ENCODE data around the gene SLC25A21.

The SLC25A21 gene

GRCh38 chr14:36979863-36980262 is 192.5 kb downstream of the SLC25A21 start:
- DNase-seq, result no peak

GRCh38 chr14:36976571-36977023 is 195.8 kb downstream of the SLC25A21 start:
- peak; percentile 58 for DNase-seq

GRCh38 chr14:36975834-36976233 is 196.6 kb downstream of the SLC25A21 start:
- DNase-seq, result peak; percentile 15

DNA sequence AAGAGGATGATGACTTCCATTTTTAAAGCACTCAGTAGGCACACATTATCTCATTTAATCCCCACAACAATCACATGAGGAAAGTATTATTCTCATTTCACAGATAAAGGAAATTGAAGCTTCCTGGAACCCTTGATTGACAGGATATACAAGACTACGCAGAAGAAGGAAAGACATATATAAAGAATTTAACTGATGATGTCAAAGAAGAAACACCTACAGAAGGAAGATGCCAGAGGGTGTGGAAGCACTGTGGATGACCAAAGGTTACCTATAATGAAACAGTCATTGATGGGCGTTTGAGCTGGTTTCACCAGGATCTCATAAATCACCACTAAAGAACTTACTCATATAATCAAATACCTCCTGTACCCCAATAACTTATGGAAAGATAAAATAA is 197.4 kb downstream of the SLC25A21 start:
- no peak for DNase-seq

- peak; percentile 47 for DNase-seq
These were observed 198.5 kb downstream of the SLC25A21 start for GRCh38 chr14:36973806-36974442.

DNA sequence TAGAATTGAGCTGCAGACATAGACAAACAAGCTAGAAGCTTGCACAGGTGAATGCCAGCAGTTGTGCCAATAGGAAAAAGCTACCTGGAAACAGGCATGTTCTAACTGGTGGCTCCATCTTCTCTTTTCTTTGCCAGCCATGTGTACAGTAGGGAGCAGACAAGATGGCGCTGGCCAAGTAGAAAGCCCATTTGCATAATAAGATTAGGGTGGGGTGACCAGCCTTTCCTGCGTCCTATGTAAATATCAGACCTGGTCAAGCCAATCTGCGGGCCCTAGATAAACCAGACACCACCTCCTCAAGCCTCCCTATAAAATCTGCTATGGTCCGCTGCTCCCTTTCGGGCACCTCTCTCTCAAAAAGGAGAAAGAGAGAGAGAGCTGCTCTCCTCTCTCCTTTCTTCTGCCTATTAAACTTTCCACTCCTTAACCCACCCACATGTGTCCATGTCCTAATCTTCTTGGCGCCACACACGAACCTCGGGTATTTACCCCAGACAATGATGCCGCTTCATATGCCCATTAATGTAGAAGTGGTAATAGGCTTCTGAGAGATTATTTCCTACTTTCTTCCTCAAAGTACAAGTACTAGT is 201.0 kb downstream of the SLC25A21 start:
- DNase-seq, result no peak

DNA sequence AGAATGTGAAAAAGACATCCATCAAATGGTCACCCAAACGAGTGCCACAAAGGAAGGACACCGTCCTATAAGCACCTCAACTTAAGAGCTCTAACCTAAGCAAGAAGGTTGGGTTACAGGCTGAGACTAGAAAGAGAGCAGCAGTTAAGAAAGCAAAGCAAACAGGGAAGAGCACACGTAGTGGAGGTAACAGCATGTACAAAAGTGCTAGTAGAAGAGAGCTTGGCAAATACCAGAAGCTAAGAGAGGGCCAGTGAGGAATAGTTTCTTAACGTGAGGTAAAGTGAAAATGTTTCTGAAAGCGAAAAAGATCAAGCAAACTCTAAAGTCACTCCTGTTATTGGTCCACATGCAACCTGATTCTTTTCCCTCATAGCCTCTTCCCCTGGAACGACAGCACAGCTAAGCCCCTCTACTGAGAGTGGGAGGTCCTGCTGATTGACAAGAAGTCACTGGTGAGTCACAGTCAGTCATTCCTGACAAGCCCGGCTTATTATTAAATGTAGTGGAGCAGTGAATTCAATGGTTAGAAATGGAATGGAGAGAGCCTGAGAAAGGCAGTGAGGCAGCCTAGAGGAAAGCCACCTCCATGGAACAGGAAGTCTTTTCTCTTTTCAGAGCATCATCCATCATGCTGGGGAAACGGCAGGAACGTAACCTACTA is 204.4 kb downstream of the SLC25A21 start:
- DNase-seq, result no peak

DNA sequence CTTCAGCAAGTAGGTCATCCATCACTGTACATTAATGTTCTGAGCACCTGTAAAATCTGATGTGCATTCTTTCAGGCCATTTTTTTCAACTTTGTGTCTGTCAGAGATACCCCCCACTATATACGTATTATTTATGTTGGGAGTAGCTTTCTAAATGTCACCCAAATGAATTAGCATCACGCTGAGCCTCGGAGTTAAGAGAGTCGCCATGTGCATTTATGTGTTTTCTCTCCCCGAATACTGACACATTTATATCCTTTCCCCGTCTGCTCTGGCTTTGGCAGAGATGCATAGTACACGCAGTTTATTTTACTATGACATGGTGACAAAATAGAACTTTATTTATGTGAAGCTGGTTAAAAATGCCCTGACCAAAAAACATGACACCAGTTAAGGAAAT is 216.4 kb downstream of the SLC25A21 start:
- no peak for DNase-seq

GRCh38 chr14:36955376-36955775 is 217.0 kb downstream of the SLC25A21 start:
- DNase-seq, result no peak

DNA sequence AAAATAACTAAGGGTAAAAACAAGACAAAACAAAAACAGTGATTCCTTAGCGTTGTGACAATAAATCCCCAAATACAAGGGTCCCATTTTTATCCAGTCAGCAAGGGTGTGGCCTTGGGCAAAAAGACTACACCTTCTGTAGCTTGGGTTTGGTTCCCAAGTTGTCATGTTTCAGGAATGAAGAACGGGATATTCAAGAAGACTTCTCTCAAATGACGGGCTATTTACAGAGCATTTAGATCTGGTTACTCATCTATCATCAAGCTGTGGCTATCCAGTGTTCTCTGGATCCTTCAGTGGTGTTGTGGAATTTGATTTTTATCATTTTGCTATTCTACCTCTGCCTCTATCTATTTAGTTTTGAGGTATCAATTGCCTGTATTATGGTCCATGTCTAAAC is 219.7 kb downstream of the SLC25A21 start:
- DNase-seq, result peak; percentile 69

- DNase-seq, result no peak
These were observed 221.0 kb downstream of the SLC25A21 start for GRCh38 chr14:36951380-36951911.

- no peak for DNase-seq
These were observed 221.6 kb downstream of the SLC25A21 start for GRCh38 chr14:36950812-36951211.

- no peak for DNase-seq
These were observed 223.0 kb downstream of the SLC25A21 start for GRCh38 chr14:36949371-36949770.

DNA sequence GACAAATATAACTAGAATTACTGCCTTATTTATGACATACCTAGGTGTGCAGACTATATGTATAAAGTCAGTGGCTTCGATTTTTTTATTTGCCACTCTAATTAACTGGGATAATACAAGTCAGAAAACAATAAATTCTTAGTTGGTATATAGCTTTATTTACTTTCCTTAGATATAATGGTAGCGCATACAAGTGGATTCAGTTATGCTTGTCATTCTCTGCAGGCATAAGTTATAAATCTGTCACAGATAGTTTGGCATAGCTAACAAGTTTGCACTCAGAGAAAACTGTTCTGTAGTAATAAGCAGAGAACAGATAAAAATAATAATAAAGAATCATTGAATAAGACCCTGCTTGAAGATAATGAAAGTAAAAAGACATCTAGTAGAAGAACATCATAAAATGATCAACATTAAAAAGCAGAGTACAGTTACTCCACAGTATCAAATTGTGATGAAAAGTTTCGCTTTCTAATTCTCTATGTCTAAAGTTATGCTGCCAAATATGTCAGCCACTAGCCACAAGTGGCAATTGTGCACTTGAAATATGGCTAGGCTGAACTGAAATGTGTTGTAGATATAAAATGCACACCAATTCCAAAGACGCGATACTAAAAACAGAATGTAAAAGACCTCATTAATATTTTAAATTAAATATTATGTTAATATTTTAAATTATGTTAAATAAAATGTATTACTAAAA is 224.1 kb downstream of the SLC25A21 start:
- no peak for DNase-seq

GRCh38 chr14:36947362-36947761 is 225.0 kb downstream of the SLC25A21 start:
- no peak for DNase-seq

DNA sequence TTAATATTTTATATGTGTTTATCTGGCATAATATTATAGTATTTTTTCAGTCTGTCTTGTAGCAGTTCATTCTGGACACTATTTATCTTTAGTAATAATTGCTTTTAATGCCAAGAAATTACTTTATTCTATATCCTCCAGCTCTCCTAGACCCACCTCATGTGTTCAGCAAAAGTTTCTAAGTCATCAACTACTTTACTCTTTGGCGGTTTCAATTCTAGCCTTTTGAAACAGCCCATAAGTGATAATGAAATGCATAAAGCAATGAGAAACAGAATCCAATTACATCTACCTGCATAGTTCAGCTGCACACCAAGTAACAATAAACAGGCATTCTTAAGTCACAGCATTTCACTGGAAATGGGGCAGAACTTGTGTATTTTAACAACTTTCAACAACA is 225.5 kb downstream of the SLC25A21 start:
- no peak for DNase-seq

GRCh38 chr14:36944307-36945010 is 227.9 kb downstream of the SLC25A21 start:
- no peak for DNase-seq

DNA sequence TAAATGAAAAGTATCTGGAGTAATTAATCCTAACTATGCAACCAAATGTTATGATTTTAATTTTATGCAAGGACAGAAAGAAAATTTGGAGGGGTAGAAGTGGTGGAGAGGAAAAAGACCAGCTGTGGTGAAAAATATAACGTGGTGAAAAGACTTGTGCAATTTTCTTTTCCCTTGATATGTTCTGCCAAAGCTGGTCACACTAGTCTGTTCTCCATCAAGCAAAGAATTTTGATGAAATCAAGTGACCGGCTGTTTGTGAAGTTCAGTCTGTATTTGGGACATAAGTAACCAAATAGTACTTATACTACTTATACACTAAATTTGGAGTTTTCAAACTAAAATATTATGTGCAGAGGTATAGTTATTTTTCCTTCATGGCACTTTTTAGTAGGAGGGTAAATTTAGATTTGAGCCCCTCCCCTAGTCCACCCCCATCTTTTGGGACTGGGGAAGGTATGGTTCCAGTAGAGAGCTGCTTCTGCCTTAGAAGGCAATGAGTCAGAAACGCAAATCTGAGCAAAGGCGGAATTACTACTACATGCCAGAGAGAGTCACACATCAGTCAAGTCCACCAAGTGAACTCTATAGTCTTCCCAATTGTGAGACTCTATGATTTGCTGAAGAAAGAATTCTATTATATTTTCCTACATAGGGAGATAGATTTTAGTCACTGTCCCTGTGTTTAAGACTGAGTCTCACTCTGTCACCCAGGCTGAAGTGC is 229.7 kb downstream of the SLC25A21 start:
- DNase-seq, result peak; percentile 11

- peak; percentile 56 for DNase-seq
These were observed 230.5 kb downstream of the SLC25A21 start for GRCh38 chr14:36941783-36942521.

GRCh38 chr14:36940476-36940875 is 231.9 kb downstream of the SLC25A21 start:
- DNase-seq, result no peak

DNA sequence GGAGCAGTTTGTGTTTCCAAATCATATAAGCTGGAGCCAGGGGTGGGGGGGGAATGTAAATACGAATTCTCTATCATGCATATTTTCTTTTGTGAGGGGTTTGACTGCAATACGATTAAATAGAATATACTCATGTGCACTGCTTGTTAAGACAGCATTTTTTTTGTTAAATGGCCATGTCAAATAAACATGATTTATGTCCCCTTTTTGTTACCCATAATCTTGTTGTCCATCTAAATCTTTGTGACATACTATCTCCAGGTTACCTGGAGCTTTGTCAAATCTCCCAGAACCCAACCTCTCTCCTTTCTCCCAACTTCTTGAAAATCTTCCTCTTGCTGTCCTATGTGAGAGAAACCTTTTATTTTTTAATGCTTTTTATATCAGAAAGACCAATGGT is 233.1 kb downstream of the SLC25A21 start:
- DNase-seq, result no peak

Data from fibroblast of skin of scalp (primary cell).